Karpas-422 (cell line): ENCODE data around the gene TEN1. TPM values are rescaled to one million over a fixed set of nuclear protein-coding genes. Genes with fewer than 3 reads are reported as not detected.

ENCODE experiments used
- DNase-seq: peaks from one replicate; pipeline ENCODE4 v3.0.0-alpha.2; 2015
- H2AFZ ChIP-seq: fragments of 200-600 bp; sonication (generic); 2 replicates; pipeline ENCODE4 v1.6.1; 2014; ENCODE audit warnings: antibody characterized with exemption, low read length, mixed read lengths
- H3K27ac ChIP-seq: fragments of 200-600 bp; sonication (generic); 2 replicates; pipeline ENCODE4 v1.5.1; 2014; ENCODE audit warnings: mild to moderate bottlenecking, low read length, moderate library complexity
- H3K27me3 ChIP-seq: fragments of 200-600 bp; sonication (generic); 2 replicates; pipeline ENCODE4 v1.6.1; 2014; ENCODE audit warnings: low read length, mixed read lengths
- H3K36me3 ChIP-seq: fragments of 200-600 bp; sonication (generic); 2 replicates; pipeline ENCODE4 v1.6.1; 2014; ENCODE audit warnings: low read length, mixed read lengths; ENCODE audit not compliant: insufficient read depth
- H3K4me1 ChIP-seq: fragments of 200-600 bp; sonication (generic); 2 replicates; pipeline ENCODE4 v1.6.1; 2014; ENCODE audit warnings: mild to moderate bottlenecking, low read length, mixed read lengths
- H3K4me2 ChIP-seq: fragments of 200-600 bp; sonication (generic); 2 replicates; pipeline ENCODE4 v1.6.1; 2014; ENCODE audit warnings: low read length, low read depth, mild to moderate bottlenecking; ENCODE audit not compliant: poor library complexity, severe bottlenecking
- H3K4me3 ChIP-seq: fragments of 200-600 bp; sonication (generic); 2 replicates; pipeline ENCODE4 v1.5.1; 2014; ENCODE audit warnings: mild to moderate bottlenecking, antibody characterized with exemption, low read length, mixed read lengths
- H3K79me2 ChIP-seq: fragments of 200-600 bp; sonication (generic); 2 replicates; pipeline ENCODE4 v1.6.1; 2014; ENCODE audit warnings: mild to moderate bottlenecking, low read length, mixed read lengths
- H3K9ac ChIP-seq: fragments of 200-600 bp; sonication (generic); 2 replicates; pipeline ENCODE4 v1.6.0; 2014; ENCODE audit warnings: low read length
- H3K9me2 ChIP-seq: fragments of 200-600 bp; sonication (generic), shearing (Covaris generic); replicated peaks from 2 replicates; pipeline ENCODE4 v1.6.0; 2014; ENCODE audit warnings: mild to moderate bottlenecking, low read length, moderate library complexity; ENCODE audit not compliant: insufficient read depth
- H3K9me3 ChIP-seq: fragments of 300-700, 200-600 bp; sonication (generic); 2 replicates; pipeline ENCODE4 v1.6.1; 2014; ENCODE audit warnings: low read length, mixed read lengths
- H4K20me1 ChIP-seq: fragments of 200-600 bp; sonication (generic); 2 replicates; pipeline ENCODE4 v1.6.1; 2014; ENCODE audit warnings: mild to moderate bottlenecking, antibody characterized with exemption, low read length, low read depth; ENCODE audit not compliant: insufficient read depth
- total RNA-seq: library from RNA; depleted of rRNA; stranded (reverse); fragments of >200 nt; shearing (Covaris generic); gene quantifications from 2 replicates; pipeline ENCODE4 v1.2.3, GENCODE V29; 2014; ENCODE audit warnings: low replicate concordance

Gene TEN1
- total RNA-seq, 1 experiment from 2014 or later, result 5.7 TPM

GRCh38 chr17:76024353-76024752 lies 45.3 kb downstream of the TEN1 start:
- Histone ChIP-seq H3K79me2 (no peaks in the 10 kb centered on the region), H3K9ac (no peak overlapping the region), H3K4me3 (no peak overlapping the region), H3K4me2 (no peak overlapping the region), H3K4me1 (peaks cover 11% of the 10 kb centered on the region), H3K27ac (no peak overlapping the region), H3K9me3 (no peaks in the 10 kb centered on the region), H4K20me1 (no peaks in the 10 kb centered on the region), H3K36me3 (no peaks in the 10 kb centered on the region), H2AFZ (no peak overlapping the region), H3K27me3 (no peaks in the 10 kb centered on the region), H3K9me2 (no peaks in the 10 kb centered on the region)
- DNase-seq, result no peak

GRCh38 chr17:76025294-76025693 lies 46.3 kb downstream of the TEN1 start:
- no peak overlapping the region for H3K9ac ChIP-seq
- no peak overlapping the region for H2AFZ ChIP-seq

GRCh38 chr17:76026714-76027158 lies 47.7 kb downstream of the TEN1 start:
- no peak for DNase-seq
- Histone ChIP-seq H3K9me2 (no peaks in the 10 kb centered on the region), H3K4me3 (no peak overlapping the region), H3K36me3 (no peaks in the 10 kb centered on the region), H3K27me3 (no peaks in the 10 kb centered on the region), H4K20me1 (no peaks in the 10 kb centered on the region), H3K27ac (no peak overlapping the region), H3K4me2 (no peak overlapping the region), H3K4me1 (no peaks in the 10 kb centered on the region), H3K79me2 (no peaks in the 10 kb centered on the region), H3K9me3 (no peaks in the 10 kb centered on the region), H2AFZ (no peak overlapping the region), H3K9ac (no peak overlapping the region)

More at GRCh38 chr17:76025294-76025693, 46.3 kb downstream of the TEN1 start:
- Histone ChIP-seq H3K4me3 (no peak overlapping the region), H3K27me3 (no peaks in the 10 kb centered on the region), H3K4me2 (no peak overlapping the region), H3K9me2 (no peaks in the 10 kb centered on the region), H4K20me1 (no peaks in the 10 kb centered on the region), H3K4me1 (peaks cover 6% of the 10 kb centered on the region), H3K36me3 (no peaks in the 10 kb centered on the region), H3K9me3 (no peaks in the 10 kb centered on the region), H3K79me2 (no peaks in the 10 kb centered on the region), H3K27ac (no peak overlapping the region)
- no peak for DNase-seq

GRCh38 chr17:76027159-76027839 lies 48.3 kb downstream of the TEN1 start, which contains the start of gene EVPL:
Gene EVPL, minus strand, starts transcription at chr17:76027306. Its CDS starts 108 bp downstream, at chr17:76027198.
- H3K9me3 ChIP-seq, result no peaks in the 10 kb centered on the region
- no peaks in the 10 kb centered on the region for H3K79me2 ChIP-seq
- H3K9ac ChIP-seq, result no peak within 1 kb of the TSS
- no peaks in the 10 kb centered on the region for H3K9me2 ChIP-seq
- H4K20me1 ChIP-seq, result no peaks in the 10 kb centered on the region
- H3K27me3 ChIP-seq, result no peaks in the 10 kb centered on the region
- no peak within 1 kb of the TSS for H3K27ac ChIP-seq
- H3K4me2 ChIP-seq, result no peak within 1 kb of the TSS
- H2AFZ ChIP-seq, result no peak within 1 kb of the TSS
- no peak for DNase-seq
- no peaks in the 10 kb centered on the region for H3K36me3 ChIP-seq
- no peak within 1 kb of the TSS for H3K4me3 ChIP-seq
- no peaks in the 10 kb centered on the region for H3K4me1 ChIP-seq

GRCh38 chr17:76032073-76032779 lies 53.2 kb downstream of the TEN1 start:
- DNase-seq, result no peak
- Histone ChIP-seq H3K27me3 (no peaks in the 10 kb centered on the region), H3K9me2 (no peaks in the 10 kb centered on the region), H3K9me3 (no peaks in the 10 kb centered on the region), H3K36me3 (no peaks in the 10 kb centered on the region), H3K27ac (no peak overlapping the region), H2AFZ (no peak overlapping the region), H3K4me3 (no peak overlapping the region), H3K4me1 (no peaks in the 10 kb centered on the region), H3K9ac (no peak overlapping the region), H4K20me1 (no peaks in the 10 kb centered on the region), H3K4me2 (no peak overlapping the region), H3K79me2 (no peaks in the 10 kb centered on the region)

GRCh38 chr17:76032780-76033108 lies 53.7 kb downstream of the TEN1 start:
- no peak for DNase-seq
- Histone ChIP-seq H3K9me3 (no peaks in the 10 kb centered on the region), H3K4me3 (no peak overlapping the region), H3K9me2 (no peaks in the 10 kb centered on the region), H3K27me3 (no peaks in the 10 kb centered on the region), H3K36me3 (no peaks in the 10 kb centered on the region), H4K20me1 (no peaks in the 10 kb centered on the region), H3K79me2 (no peaks in the 10 kb centered on the region), H3K27ac (no peak overlapping the region), H3K4me2 (no peak overlapping the region), H3K4me1 (no peaks in the 10 kb centered on the region), H2AFZ (no peak overlapping the region), H3K9ac (no peak overlapping the region)

GRCh38 chr17:76033139-76033538 lies 54.1 kb downstream of the TEN1 start:
- H2AFZ ChIP-seq, result no peak overlapping the region
- H3K9me3 ChIP-seq, result no peaks in the 10 kb centered on the region
- no peak overlapping the region for H3K9ac ChIP-seq
- H3K79me2 ChIP-seq, result no peaks in the 10 kb centered on the region
- H3K4me2 ChIP-seq, result no peak overlapping the region
- DNase-seq, result no peak
- no peaks in the 10 kb centered on the region for H3K36me3 ChIP-seq
- H4K20me1 ChIP-seq, result no peaks in the 10 kb centered on the region
- no peak overlapping the region for H3K4me3 ChIP-seq
- no peaks in the 10 kb centered on the region for H3K27me3 ChIP-seq
- H3K27ac ChIP-seq, result no peak overlapping the region
- H3K4me1 ChIP-seq, result no peaks in the 10 kb centered on the region
- no peaks in the 10 kb centered on the region for H3K9me2 ChIP-seq

- no peaks in the 10 kb centered on the region; the same call in 1 of the 2 replicates for H3K36me3 ChIP-seq
- H2AFZ ChIP-seq, result no peak overlapping the region
- H3K9me2 ChIP-seq, result no peaks in the 10 kb centered on the region
- no peak overlapping the region for H3K4me2 ChIP-seq
- H3K27ac ChIP-seq, result no peak overlapping the region
- H3K9ac ChIP-seq, result no peak overlapping the region
- H3K4me1 ChIP-seq, result no peaks in the 10 kb centered on the region
- H3K27me3 ChIP-seq, result no peaks in the 10 kb centered on the region
- no peaks in the 10 kb centered on the region for H3K79me2 ChIP-seq
- H3K9me3 ChIP-seq, result no peaks in the 10 kb centered on the region
- DNase-seq, result no peak
- no peaks in the 10 kb centered on the region for H4K20me1 ChIP-seq
- no peak overlapping the region for H3K4me3 ChIP-seq
Observed at GRCh38 chr17:76034428-76035350, 55.6 kb downstream of the TEN1 start.
